HEK293 (cell line): ENCODE data around the gene LPP.

Source experiments
- CTCF ChIP-seq: fragments of 450-650 bp; formaldehyde crosslinking; IDR thresholded peaks from 2 replicates; pipeline ENCODE4 v1.5.1; 2016; ENCODE audit warnings: missing biosample characterization, missing genetic modification characterization
- GLIS1 ChIP-seq: fragments of 450-650 bp; formaldehyde crosslinking; IDR thresholded peaks from 2 replicates; pipeline ENCODE4 v1.5.1; 2016; ENCODE audit warnings: missing biosample characterization, missing genetic modification characterization
- KLF16 ChIP-seq: fragments of 450-650 bp; formaldehyde crosslinking; IDR thresholded peaks from 2 replicates; pipeline ENCODE4 v1.5.1; 2017; ENCODE audit warnings: missing biosample characterization, missing genetic modification characterization
- MZF1 ChIP-seq: fragments of 450-650 bp; formaldehyde crosslinking; IDR thresholded peaks from 2 replicates; pipeline ENCODE4 v1.5.1; 2017; ENCODE audit warnings: missing biosample characterization, missing genetic modification characterization, borderline replicate concordance
- PATZ1 ChIP-seq: fragments of 450-650 bp; formaldehyde crosslinking; IDR thresholded peaks from 2 replicates; pipeline ENCODE4 v1.5.1; 2016; ENCODE audit warnings: missing biosample characterization, missing genetic modification characterization
- RBAK ChIP-seq: fragments of 450-650 bp; formaldehyde crosslinking; IDR thresholded peaks from 2 replicates; pipeline ENCODE4 v1.5.1; 2016; ENCODE audit warnings: missing biosample characterization, missing genetic modification characterization
- YY1 ChIP-seq: fragments of 450-650 bp; formaldehyde crosslinking; IDR thresholded peaks from 2 replicates; pipeline ENCODE4 v1.5.1; 2018; ENCODE audit warnings: missing biosample characterization, missing genetic modification characterization
- ZBTB21 ChIP-seq: fragments of 450-650 bp; formaldehyde crosslinking; IDR thresholded peaks from 2 replicates; pipeline ENCODE4 v1.5.1; 2017; ENCODE audit warnings: missing biosample characterization, missing genetic modification characterization
- ZBTB7A ChIP-seq: fragments of 450-650 bp; formaldehyde crosslinking; IDR thresholded peaks from 2 replicates; pipeline ENCODE4 v1.5.1; 2016; ENCODE audit warnings: low read depth, missing biosample characterization, missing genetic modification characterization
- ZNF155 ChIP-seq: fragments of 450-650 bp; formaldehyde crosslinking; IDR thresholded peaks from 2 replicates; pipeline ENCODE4 v1.5.1; 2016; ENCODE audit warnings: missing biosample characterization, missing genetic modification characterization
- ZNF501 ChIP-seq: fragments of 450-650 bp; formaldehyde crosslinking; IDR thresholded peaks from 2 replicates; pipeline ENCODE4 v1.5.1; 2016; ENCODE audit warnings: missing biosample characterization, missing genetic modification characterization
- ZNF561 ChIP-seq: fragments of 450-650 bp; IDR thresholded peaks from 2 replicates; pipeline ENCODE4 v1.5.1; 2018; ENCODE audit warnings: missing biosample characterization, missing genetic modification characterization, borderline replicate concordance
- ZNF837 ChIP-seq: fragments of 450-650 bp; formaldehyde crosslinking; IDR thresholded peaks from 2 replicates; pipeline ENCODE4 v1.5.1; 2016; ENCODE audit warnings: missing biosample characterization, missing genetic modification characterization
- ZSCAN4 ChIP-seq: fragments of 450-650 bp; formaldehyde crosslinking; IDR thresholded peaks from 2 replicates; pipeline ENCODE4 v1.5.1; 2017; ENCODE audit warnings: missing biosample characterization, missing genetic modification characterization

GRCh38 chr3:188268336-188268735, 114.4 kb downstream of the LPP start:
- TF ChIP-seq CTCF (tag by site-specific recombination) (no peak), YY1 (tag by site-specific recombination) (no peak), ZBTB21 (tag by site-specific recombination) (no peak), ZBTB7A (tag by site-specific recombination) (no peak), ZNF837 (tag by site-specific recombination) (no peak), MZF1 (tag by site-specific recombination) (no peak), ZNF155 (tag by site-specific recombination) (no peak), PATZ1 (tag by site-specific recombination) (no peak), GLIS1 (tag by site-specific recombination) (no peak), ZNF501 (tag by site-specific recombination) (no peak), ZNF561 (tag by site-specific recombination) (no peak), KLF16 (tag by site-specific recombination) (no peak), RBAK (no peak), ZSCAN4 (tag by site-specific recombination) (no peak)
